ENCODE results near the gene FXYD7.
A peak's percentile ranks its signal among the peaks of the same experiment; 100 is the strongest.

Gene FXYD7

DNA sequence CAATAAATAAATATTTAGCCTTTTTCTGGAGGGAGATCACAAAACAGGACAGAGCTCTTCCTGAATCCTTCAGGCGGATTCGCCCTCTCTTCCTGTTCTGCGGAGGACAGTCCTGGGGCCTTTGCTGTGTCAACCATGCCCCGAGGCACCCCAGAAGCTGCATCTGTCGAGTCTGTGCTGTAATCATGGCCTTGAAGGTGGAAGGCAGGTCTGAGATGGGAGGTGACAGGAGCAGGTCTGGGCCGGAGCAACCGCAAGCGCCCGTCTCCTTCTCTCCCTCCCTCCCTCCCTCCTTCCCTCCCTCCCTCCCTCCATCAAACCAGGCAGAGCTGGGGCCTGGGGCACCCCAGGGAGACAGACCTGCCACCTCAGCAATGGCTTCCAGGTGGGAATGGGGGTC is 32.1 kb upstream of the FXYD7 start:
- H3K4me3 ChIP-seq (ENCODE audit: control insufficient read depth, low read depth, low read length), result no peak overlapping the region
- TF ChIP-seq, protein P1, sequence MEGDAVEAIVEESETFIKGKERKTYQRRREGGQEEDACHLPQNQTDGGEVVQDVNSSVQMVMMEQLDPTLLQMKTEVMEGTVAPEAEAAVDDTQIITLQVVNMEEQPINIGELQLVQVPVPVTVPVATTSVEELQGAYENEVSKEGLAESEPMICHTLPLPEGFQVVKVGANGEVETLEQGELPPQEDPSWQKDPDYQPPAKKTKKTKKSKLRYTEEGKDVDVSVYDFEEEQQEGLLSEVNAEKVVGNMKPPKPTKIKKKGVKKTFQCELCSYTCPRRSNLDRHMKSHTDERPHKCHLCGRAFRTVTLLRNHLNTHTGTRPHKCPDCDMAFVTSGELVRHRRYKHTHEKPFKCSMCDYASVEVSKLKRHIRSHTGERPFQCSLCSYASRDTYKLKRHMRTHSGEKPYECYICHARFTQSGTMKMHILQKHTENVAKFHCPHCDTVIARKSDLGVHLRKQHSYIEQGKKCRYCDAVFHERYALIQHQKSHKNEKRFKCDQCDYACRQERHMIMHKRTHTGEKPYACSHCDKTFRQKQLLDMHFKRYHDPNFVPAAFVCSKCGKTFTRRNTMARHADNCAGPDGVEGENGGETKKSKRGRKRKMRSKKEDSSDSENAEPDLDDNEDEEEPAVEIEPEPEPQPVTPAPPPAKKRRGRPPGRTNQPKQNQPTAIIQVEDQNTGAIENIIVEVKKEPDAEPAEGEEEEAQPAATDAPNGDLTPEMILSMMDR (conservative IDR thresholded peaks at IDR 0.05; ENCODE audit: control insufficient read depth, insufficient read depth, low read depth, low read length), result no peak
- DNase-seq (ENCODE audit: low read depth), result no peak

DNA sequence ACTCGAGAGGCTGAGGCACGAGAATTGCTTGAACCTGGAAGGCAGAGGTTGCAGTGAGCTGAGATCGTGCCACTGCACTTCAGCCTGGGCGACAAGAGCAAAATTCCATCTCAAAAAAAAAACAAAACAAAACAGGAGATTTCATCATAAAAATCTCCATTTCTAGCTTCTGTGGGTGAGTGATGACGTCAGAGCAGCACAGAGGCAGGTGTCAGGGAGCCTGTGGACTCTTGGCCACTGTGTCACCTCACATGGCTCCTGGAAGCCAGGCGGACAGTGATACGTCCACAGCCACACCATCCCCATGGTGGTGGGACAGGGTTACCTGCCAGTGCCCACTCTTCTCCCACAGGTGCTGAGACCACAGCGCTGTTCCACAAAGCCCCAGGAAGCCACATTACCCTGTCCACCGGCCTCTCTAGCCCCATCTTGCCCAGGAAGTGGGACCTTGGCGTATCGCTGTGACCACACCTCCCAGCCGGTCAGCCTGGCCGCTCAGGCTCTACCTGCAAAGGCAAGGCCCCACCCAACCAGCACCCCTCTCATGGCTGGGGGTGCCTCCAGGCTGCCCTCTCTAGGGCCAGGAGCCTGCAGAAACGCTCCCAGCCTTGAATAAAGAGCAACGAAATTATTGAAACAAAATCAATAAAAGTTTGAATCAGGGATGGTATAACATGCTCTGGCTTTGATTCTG is 29.9 kb upstream of the FXYD7 start:
- H3K4me3 ChIP-seq (ENCODE audit: control insufficient read depth, low read depth, low read length), result no peak overlapping the region

DNA sequence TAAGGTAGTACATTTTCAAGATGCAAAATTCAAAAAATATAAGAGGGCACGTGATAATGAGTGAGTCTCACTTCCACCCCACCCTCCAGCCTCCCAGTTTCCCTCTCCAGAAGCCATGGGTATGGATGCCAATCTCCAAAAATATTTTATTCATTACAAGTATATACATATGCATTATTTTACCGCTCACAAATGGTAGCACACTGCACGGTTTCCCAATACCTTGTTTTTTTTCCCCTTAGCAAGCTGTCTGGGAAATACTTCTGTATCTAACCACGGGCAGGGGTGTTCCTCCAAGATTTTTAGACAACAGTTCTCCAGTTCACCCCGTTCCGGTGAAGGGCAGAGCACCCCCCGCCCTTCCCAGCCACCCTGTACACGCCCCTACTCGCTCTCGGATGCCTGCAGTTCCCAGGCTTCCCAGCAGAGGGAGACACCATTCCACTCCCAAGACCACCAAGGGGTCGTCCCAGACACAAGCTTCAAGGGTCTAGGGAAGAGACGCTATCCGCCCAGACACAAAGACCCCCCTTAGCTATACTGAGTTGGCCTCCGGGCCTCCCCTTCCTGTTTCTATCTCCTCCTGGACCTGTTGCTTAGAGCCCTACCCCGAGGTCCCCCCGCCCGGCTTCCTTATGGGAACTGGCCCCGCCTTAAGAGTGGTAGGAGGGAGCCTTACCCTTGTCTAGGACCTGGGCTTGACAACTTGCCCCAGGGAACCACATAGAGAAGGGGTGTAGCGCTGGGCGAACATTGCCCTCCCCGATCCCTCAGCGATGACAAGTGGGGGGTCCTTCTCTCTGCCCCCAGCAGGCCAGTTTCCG is 28.5 kb upstream of the FXYD7 start:
- H3K4me3 ChIP-seq (ENCODE audit: control insufficient read depth, low read depth, low read length), result no peak overlapping the region
- TF ChIP-seq, protein P1 (conservative IDR thresholded peaks at IDR 0.05; ENCODE audit: control insufficient read depth, insufficient read depth, low read depth, low read length), result peak; percentile 98
- peak; percentile 57 for DNase-seq (ENCODE audit: low read depth)

More for the DNA sequence above, 29.9 kb upstream of the FXYD7 start:
- DNase-seq (ENCODE audit: low read depth), result no peak
- TF ChIP-seq, protein P1 (conservative IDR thresholded peaks at IDR 0.05; ENCODE audit: control insufficient read depth, insufficient read depth, low read depth, low read length), result no peak

DNA sequence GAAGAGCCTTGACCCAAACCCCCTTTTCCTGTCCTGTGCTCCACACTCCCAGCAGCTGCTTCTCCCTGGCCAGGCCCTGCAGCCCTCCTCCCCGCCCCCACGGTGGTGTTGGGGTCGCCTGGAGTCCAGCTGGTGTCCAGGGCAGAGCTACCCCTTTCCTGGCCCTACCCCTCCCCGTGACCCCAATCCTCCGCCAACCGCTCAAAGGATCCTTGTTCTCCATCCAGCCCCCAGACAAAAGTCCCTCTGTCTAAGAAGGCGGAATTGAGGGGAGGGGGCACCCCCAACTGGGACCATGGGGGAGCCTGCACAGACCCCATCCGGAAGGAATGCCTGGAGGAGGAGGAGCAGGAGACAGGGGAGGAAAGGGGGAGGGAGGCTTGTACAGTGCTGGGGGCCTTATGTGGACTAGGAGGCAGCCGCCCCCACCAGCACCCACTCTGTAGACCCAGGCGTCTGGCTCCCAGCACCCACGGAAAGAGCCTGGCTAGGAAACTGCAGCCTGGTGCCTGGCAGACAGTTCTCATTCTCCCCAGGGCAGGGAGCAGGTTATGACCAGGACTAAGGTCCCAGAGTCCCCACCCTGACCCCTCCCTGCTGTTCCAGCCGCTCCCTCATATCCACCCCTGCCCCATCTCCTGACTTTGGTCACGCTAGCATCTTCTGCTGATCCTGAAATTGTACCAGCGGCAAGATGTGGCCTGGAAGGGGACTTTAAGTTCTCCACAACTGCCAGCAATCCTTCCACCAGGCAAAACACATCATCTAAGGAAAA is 27.7 kb upstream of the FXYD7 start, which contains the start of gene FXYD3:
FXYD3 (plus strand) TSS at position 647 of the 775 bp plus-strand sequence. CDS start 3,554 bp downstream, outside the sequence.
- TF ChIP-seq, protein P1 (conservative IDR thresholded peaks at IDR 0.05; ENCODE audit: control insufficient read depth, insufficient read depth, low read depth, low read length), result no peak
- no peak within 1 kb of the TSS for H3K4me3 ChIP-seq (ENCODE audit: control insufficient read depth, low read depth, low read length)
- DNase-seq (ENCODE audit: low read depth), result no peak

DNA sequence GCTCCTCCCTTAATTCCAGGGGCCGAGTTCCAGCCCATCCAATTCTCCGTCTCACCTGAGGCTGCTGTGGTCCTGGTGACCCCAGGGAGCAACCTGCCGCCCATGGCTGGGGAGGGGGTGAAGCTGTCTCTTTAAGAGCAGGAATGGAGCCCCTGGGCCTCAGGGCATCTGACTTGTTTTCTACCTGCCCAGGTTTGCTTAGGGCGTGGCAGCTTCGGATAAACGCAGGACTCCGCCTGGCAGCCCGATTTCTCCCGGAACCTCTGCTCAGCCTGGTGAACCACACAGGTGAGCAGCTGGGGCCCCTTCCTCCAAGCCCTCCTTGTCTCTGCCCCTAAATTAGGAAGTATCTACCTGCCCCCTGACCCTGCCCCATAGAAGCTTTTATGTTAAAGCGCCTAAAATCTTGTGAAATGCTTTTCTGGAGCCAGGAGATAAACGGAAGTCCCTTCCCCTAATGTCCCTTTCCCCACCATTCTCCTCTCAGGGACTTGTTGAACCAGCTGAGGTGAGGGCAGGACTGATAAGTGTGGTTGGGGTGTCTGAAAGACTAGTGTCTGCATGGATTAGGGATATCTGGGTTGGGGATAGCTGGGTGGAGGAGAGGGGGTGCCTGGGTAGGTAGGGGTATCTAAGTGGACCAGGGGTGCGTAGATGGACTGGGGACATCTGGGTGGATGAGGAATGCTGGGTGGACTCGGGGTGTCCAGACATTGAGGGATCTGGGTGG is 26.8 kb upstream of the FXYD7 start:
- TF ChIP-seq, protein P1 (conservative IDR thresholded peaks at IDR 0.05; ENCODE audit: control insufficient read depth, insufficient read depth, low read depth, low read length), result no peak
- DNase-seq (ENCODE audit: low read depth), result no peak
- H3K4me3 ChIP-seq (ENCODE audit: control insufficient read depth, low read depth, low read length), result no peak overlapping the region

DNA sequence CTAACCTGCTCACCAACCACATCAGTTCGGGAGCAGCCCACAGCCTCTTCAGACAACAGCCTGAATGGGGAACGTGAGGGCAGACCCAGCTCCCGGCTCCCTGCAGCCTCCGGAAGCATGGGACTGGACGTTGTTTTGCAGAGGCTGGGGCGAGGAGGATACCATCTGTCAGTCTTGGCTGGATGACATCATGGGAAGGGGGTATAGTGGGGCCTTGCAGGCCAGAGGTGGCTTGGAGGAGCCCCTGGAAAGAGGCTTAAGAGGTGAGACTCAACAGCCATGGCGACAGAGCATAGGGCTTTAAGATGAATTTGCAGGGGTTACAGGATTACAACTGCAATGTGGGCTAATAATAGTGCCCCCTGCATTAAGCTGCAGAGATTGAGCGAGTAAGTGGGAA is 25.9 kb upstream of the FXYD7 start:
- DNase-seq (ENCODE audit: low read depth), result no peak
- no peak overlapping the region for H3K4me3 ChIP-seq (ENCODE audit: control insufficient read depth, low read depth, low read length)
- TF ChIP-seq, protein P1 (conservative IDR thresholded peaks at IDR 0.05; ENCODE audit: control insufficient read depth, insufficient read depth, low read depth, low read length), result no peak

Data from fibroblast of mammary gland (primary cell).